IMR-90 (cell line): Measurements from ENCODE around the gene PHC3. TPM values are rescaled to one million over a fixed set of nuclear protein-coding genes. Genes with fewer than 3 reads are reported as not detected.

Experiments used
- ATAC-seq: fragments of 200-7000 bp; cut with Tn5 transposase; 2 replicates; pipeline ENCODE4 v1.9.1; 2020; ENCODE audit warnings: low read depth, mild to moderate bottlenecking, moderate library complexity
- BruUV-seq: library from RNA; stranded (reverse); fragments of 400-500 nt; replicated peaks from 2 replicates; lab custom pipeline; 2021; lab: Mats Ljungman, UMichigan
- CTCF ChIA-PET: fragments of 300-600 bp; formaldehyde crosslinking; extraction: SDS; loops from one replicate; lab custom pipeline; 2021; ENCODE audit warnings: antibody characterized with exemption; lab: Yijun Ruan, JAX
- POLR2A ChIA-PET: fragments of 300-600 bp; sonication (Branson Sonifier 250); formaldehyde crosslinking; loops from one replicate; lab custom pipeline; 2022; ENCODE audit warnings: antibody characterized with exemption; ENCODE audit not compliant: unreplicated experiment; lab: Charles Lee
- DNase-seq: peaks from one replicate; pipeline ENCODE4 v3.0.0; 2013
- H2AFZ ChIP-seq: replicated peaks from 2 replicates; pipeline ENCODE3; 2013; ENCODE audit warnings: low read length, mild to moderate bottlenecking; ENCODE audit not compliant: poor library complexity
- H2AK5ac ChIP-seq: 2 replicates; pipeline ENCODE4 v1.6.1; 2013; ENCODE audit warnings: low read depth, low read length, inconsistent platforms
- H2AK9ac ChIP-seq: replicated peaks from 2 replicates; pipeline ENCODE3; 2013; ENCODE audit warnings: mild to moderate bottlenecking, low read depth, low read length, moderate library complexity; ENCODE audit not compliant: poor library complexity
- H2BK120ac ChIP-seq: 2 replicates; pipeline ENCODE4 v1.6.1; 2013; ENCODE audit warnings: low read depth, low read length, inconsistent platforms
- H2BK15ac ChIP-seq: 3 replicates; pipeline ENCODE4 v1.6.1; 2013; ENCODE audit warnings: low read depth, low read length, inconsistent platforms
- H2BK20ac ChIP-seq: 2 replicates; pipeline ENCODE4 v1.6.1; 2013; ENCODE audit warnings: low read depth, mild to moderate bottlenecking, inconsistent platforms, low read length, moderate library complexity
- H2BK5ac ChIP-seq: 2 replicates; pipeline ENCODE4 v1.6.1; 2013; ENCODE audit warnings: mild to moderate bottlenecking, low read depth, low read length, inconsistent platforms; ENCODE audit not compliant: poor library complexity, severe bottlenecking
- H3K14ac ChIP-seq: replicated peaks from 2 replicates; pipeline ENCODE4 v1.6.1; 2013; ENCODE audit warnings: low read depth, low read length, inconsistent platforms
- H3K18ac ChIP-seq: 2 replicates; pipeline ENCODE4 v1.6.1; 2013; ENCODE audit warnings: low read depth, low read length, control low read depth
- H3K23ac ChIP-seq: 2 replicates; pipeline ENCODE4 v1.6.1; 2013; ENCODE audit warnings: low read depth, low read length, inconsistent platforms
- H3K27ac ChIP-seq: 2 replicates; pipeline ENCODE4 v1.5.1; 2013; ENCODE audit warnings: mild to moderate bottlenecking, control low read depth, low read length; ENCODE audit not compliant: insufficient read depth
- H3K27me3 ChIP-seq: 2 replicates; pipeline ENCODE4 v1.6.1; 2013; ENCODE audit warnings: low read length; ENCODE audit not compliant: control insufficient read depth, insufficient read depth
- H3K36me3 ChIP-seq: 2 replicates; pipeline ENCODE4 v1.6.1; 2013; ENCODE audit warnings: low read length, mixed read lengths; ENCODE audit not compliant: control insufficient read depth, insufficient read depth
- H3K4ac ChIP-seq: 2 replicates; pipeline ENCODE4 v1.6.1; 2013; ENCODE audit warnings: low read depth, low read length, inconsistent platforms
- H3K4me1 ChIP-seq: 2 replicates; pipeline ENCODE4 v1.6.1; 2013; ENCODE audit warnings: low read length, mixed read lengths; ENCODE audit not compliant: control insufficient read depth, insufficient read depth
- H3K4me2 ChIP-seq: 2 replicates; pipeline ENCODE4 v1.6.1; 2013; ENCODE audit warnings: low read depth, mild to moderate bottlenecking, control low read depth, low read length, moderate library complexity
- H3K4me3 ChIP-seq: 2 replicates; pipeline ENCODE4 v1.5.1; 2013; ENCODE audit warnings: low read depth, mild to moderate bottlenecking, control low read depth, low read length, moderate library complexity; ENCODE audit not compliant: insufficient read depth
- H3K56ac ChIP-seq: 2 replicates; pipeline ENCODE4 v1.6.1; 2013; ENCODE audit warnings: low read length, inconsistent platforms; ENCODE audit not compliant: insufficient read depth; ENCODE audit errors: extremely low read depth
- H3K79me1 ChIP-seq, 2 experiments: 2 replicates each; pipeline ENCODE4 v1.6.1; 2013; ENCODE audit warnings: low read length in 2 of 2, inconsistent platforms in 1 of 2, low read depth in 1 of 2
- H3K9ac ChIP-seq: 2 replicates; pipeline ENCODE4 v1.6.1; 2013; ENCODE audit warnings: low read depth, low read length, control low read depth
- H3K9me1 ChIP-seq: 2 replicates; pipeline ENCODE4 v1.6.1; 2013; ENCODE audit warnings: low read length, inconsistent platforms; ENCODE audit not compliant: insufficient read depth
- H3K9me3 ChIP-seq: 2 replicates; pipeline ENCODE4 v1.6.1; 2013; ENCODE audit warnings: low read length; ENCODE audit not compliant: control insufficient read depth, insufficient read depth
- H4K20me1 ChIP-seq: 2 replicates; pipeline ENCODE4 v1.6.1; 2013; ENCODE audit warnings: low read length, inconsistent platforms; ENCODE audit not compliant: insufficient read depth
- H4K5ac ChIP-seq: 2 replicates; pipeline ENCODE4 v1.6.1; 2013; ENCODE audit warnings: mild to moderate bottlenecking, low read depth, low read length, control low read depth
- H4K8ac ChIP-seq, 2 experiments: 2 replicates each; pipeline ENCODE4 v1.6.1; 2013; ENCODE audit warnings: low read depth in 2 of 2, low read length in 2 of 2, control low read depth in 1 of 2, inconsistent platforms in 1 of 2
- H4K91ac ChIP-seq: 2 replicates; pipeline ENCODE4 v1.6.1; 2013; ENCODE audit warnings: low read depth, low read length, inconsistent platforms; ENCODE audit not compliant: insufficient read depth
- BHLHE40 ChIP-seq: fragments of 150-350 bp; IDR thresholded peaks from 2 replicates; pipeline ENCODE4 v1.6.1; 2016; ENCODE audit warnings: mild to moderate bottlenecking, low read depth, low read length
- CEBPB ChIP-seq: IDR thresholded peaks from 2 replicates; pipeline ENCODE4 v1.6.1; 2012; ENCODE audit warnings: low read depth, low read length, improper control_type of control experiment
- CHD1 ChIP-seq: IDR thresholded peaks from 2 replicates; pipeline ENCODE4 v1.6.1; 2012; ENCODE audit warnings: low read depth, low read length, improper control_type of control experiment
- MAFK ChIP-seq: IDR thresholded peaks from 2 replicates; pipeline ENCODE4 v1.6.1; 2012; ENCODE audit warnings: low read depth, low read length, improper control_type of control experiment
- NFE2L2 ChIP-seq: fragments of 150-350 bp; IDR thresholded peaks from 2 replicates; pipeline ENCODE4 v1.6.1; 2016; ENCODE audit warnings: low read depth, mild to moderate bottlenecking, low read length
- POLR2A ChIP-seq: IDR thresholded peaks from 2 replicates; pipeline ENCODE4 v1.6.1; 2012; ENCODE audit warnings: mild to moderate bottlenecking, low read depth, low read length
- RAD21 ChIP-seq: IDR thresholded peaks from 2 replicates; pipeline ENCODE4 v1.6.1; 2012; ENCODE audit warnings: low read length, improper control_type of control experiment
- RCOR1 ChIP-seq: IDR thresholded peaks from 2 replicates; pipeline ENCODE4 v1.6.1; 2012; ENCODE audit warnings: mild to moderate bottlenecking, low read length, improper control_type of control experiment; ENCODE audit not compliant: insufficient replicate concordance
- RFX5 ChIP-seq: IDR thresholded peaks from 2 replicates; pipeline ENCODE4 v1.8.0; 2012; ENCODE audit warnings: low read depth, mild to moderate bottlenecking, low read length, moderate library complexity
- SMC3 ChIP-seq: fragments of 150-350 bp; IDR thresholded peaks from 2 replicates; pipeline ENCODE4 v1.6.1; 2016; ENCODE audit warnings: low read depth, mild to moderate bottlenecking, antibody characterized with exemption, low read length, moderate library complexity
- WGBS, 2 experiments: methylation state at CpG; one replicate each; pipeline versions ENCODE4 v1.1.5 to v1.1.7; 2013; ENCODE audit warnings: missing lambda C conversion rate in 2 of 2; ENCODE audit not compliant: insufficient read length in 1 of 2; ENCODE audit errors: extremely low coverage in 2 of 2; 5-methylcytosine and 5-hydroxymethylcytosine counted together
- dilution Hi-C: fragments of 300-500 bp; cut with HindIII; formaldehyde crosslinking; loops from one replicate; pipeline ENCODE4 v1.14.3; 2018; ENCODE audit warnings: low sequenced_read_pairs; ENCODE audit not compliant: unreplicated experiment
- in situ Hi-C: fragments of 300-500 bp; cut with MboI; formaldehyde crosslinking; loops from 3 replicates; pipeline ENCODE4 v1.14.3; 2019; ENCODE audit warnings: low sequenced_read_pairs, inconsistent platforms, mixed read lengths
- intact Hi-C: fragments of 100-400 bp; cut with micrococcal nuclease; formaldehyde crosslinking; loops from 2 replicates; pipeline ENCODE4 v1.10.0; 2022
- polyA plus RNA-seq, 3 experiments: library from polyadenylated mRNA; depleted of rRNA; stranded (reverse); fragments of >200 nt; gene quantifications; 2 replicates each; pipeline ENCODE4 v1.2.3, GENCODE V29; 2012; ENCODE audit warnings: low replicate concordance in 1 of 3
- total RNA-seq: library from RNA; depleted of rRNA; stranded (reverse); fragments of >200 nt; gene quantifications from 2 replicates; pipeline ENCODE4 v1.2.3, GENCODE V29; 2012
- TF ChIP-seq, protein P1 (sequence below): conservative IDR thresholded peaks from 2 replicates; pipeline ENCODE4 v1.5.1; 2012; ENCODE audit warnings: mild to moderate bottlenecking, low read depth, low read length, improper control_type of control experiment
- TF ChIP-seq, protein P2 (sequence below): fragments of 150-350 bp; IDR thresholded peaks from 2 replicates; pipeline ENCODE4 v1.6.1; 2017; ENCODE audit warnings: mild to moderate bottlenecking, antibody characterized with exemption, low read length, low read depth

The PHC3 gene
- total and polyA plus RNA-seq, 2 of the 4 experiments (the other 2 are of a cell fraction) = 18.3 to 26.3 TPM

DNA sequence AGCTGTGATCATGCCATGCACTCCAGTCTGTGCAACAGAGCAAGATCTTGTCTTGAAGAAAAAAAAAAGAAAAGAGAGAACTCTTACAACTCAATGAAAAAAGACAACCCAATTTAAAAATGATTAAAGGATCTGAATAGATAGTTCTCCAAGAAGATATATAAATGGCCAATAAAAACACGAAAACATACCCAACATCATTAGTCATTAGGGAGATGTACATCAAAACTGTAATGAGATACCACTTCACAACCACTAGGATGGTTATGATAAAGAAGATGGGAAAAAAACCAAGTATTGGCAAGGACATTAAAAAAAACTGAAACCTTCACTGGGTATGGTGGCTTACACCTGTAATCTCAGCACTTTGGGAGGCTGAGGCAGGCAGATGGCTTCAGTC is 38.3 kb upstream of the PHC3 start:
- Histone ChIP-seq H4K8ac (no peak overlapping the region), H3K18ac (no peak overlapping the region), H3K14ac (no peak overlapping the region), H2BK15ac (no peak overlapping the region), H3K4me1 (peaks cover 3% of the 10 kb centered on the region; the same call in 1 of the 2 replicates), H3K27me3 (no peaks in the 10 kb centered on the region), H4K91ac (no peak overlapping the region), H3K4me2 (no peak overlapping the region), H2BK120ac (no peak overlapping the region), H4K5ac (no peak overlapping the region), H3K23ac (no peak overlapping the region), H3K9me3 (no peaks in the 10 kb centered on the region), H3K4ac (no peak overlapping the region), H3K79me1 (peaks cover 0 to 11% of the 10 kb centered on the region in 2 experiments; a peak in 2 of 4 replicates), H3K27ac (no peak overlapping the region), H3K9ac (no peak overlapping the region), H3K56ac (no peak overlapping the region), H2AK9ac (no peak overlapping the region), H2AFZ (no peak overlapping the region), H3K36me3 (no peaks in the 10 kb centered on the region), H4K20me1 (peaks cover 3% of the 10 kb centered on the region; the same call in 1 of the 2 replicates), H2BK20ac (no peak overlapping the region), H2BK5ac (no peak overlapping the region), H3K9me1 (no peaks in the 10 kb centered on the region), H2AK5ac (no peak overlapping the region; the same call in 1 of the 2 replicates), H3K4me3 (no peak overlapping the region)
- ATAC-seq = no peak
- in situ Hi-C loops (no loop called here), dilution Hi-C loops (no loop called here), intact Hi-C loops (no loop called here)
- no peak for DNase-seq
- TF ChIP-seq RFX5 = no peak
- TF ChIP-seq CHD1 = no peak
- TF ChIP-seq SMC3 = no peak
- TF ChIP-seq RCOR1 = no peak
- TF ChIP-seq POLR2A = no peak
- TF ChIP-seq, protein P1, sequence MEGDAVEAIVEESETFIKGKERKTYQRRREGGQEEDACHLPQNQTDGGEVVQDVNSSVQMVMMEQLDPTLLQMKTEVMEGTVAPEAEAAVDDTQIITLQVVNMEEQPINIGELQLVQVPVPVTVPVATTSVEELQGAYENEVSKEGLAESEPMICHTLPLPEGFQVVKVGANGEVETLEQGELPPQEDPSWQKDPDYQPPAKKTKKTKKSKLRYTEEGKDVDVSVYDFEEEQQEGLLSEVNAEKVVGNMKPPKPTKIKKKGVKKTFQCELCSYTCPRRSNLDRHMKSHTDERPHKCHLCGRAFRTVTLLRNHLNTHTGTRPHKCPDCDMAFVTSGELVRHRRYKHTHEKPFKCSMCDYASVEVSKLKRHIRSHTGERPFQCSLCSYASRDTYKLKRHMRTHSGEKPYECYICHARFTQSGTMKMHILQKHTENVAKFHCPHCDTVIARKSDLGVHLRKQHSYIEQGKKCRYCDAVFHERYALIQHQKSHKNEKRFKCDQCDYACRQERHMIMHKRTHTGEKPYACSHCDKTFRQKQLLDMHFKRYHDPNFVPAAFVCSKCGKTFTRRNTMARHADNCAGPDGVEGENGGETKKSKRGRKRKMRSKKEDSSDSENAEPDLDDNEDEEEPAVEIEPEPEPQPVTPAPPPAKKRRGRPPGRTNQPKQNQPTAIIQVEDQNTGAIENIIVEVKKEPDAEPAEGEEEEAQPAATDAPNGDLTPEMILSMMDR = no peak
- no peak for TF ChIP-seq BHLHE40
- no peak for TF ChIP-seq CEBPB
- TF ChIP-seq RAD21 = no peak
- TF ChIP-seq, protein P2, sequence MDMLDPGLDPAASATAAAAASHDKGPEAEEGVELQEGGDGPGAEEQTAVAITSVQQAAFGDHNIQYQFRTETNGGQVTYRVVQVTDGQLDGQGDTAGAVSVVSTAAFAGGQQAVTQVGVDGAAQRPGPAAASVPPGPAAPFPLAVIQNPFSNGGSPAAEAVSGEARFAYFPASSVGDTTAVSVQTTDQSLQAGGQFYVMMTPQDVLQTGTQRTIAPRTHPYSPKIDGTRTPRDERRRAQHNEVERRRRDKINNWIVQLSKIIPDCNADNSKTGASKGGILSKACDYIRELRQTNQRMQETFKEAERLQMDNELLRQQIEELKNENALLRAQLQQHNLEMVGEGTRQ = no peak
- TF ChIP-seq MAFK = no peak
- TF ChIP-seq NFE2L2 = no peak
- POLR2A ChIA-PET = no interaction called here
- BruUV-seq = no TSS peak
- no CpG with 5 or more reads among the region's 1 CpG for WGBS, 2 experiments
- CTCF ChIA-PET = no interaction called here
